Vagina (tissue), 2 donors: ENCODE results near the gene ESYT2. TPM values are rescaled to one million over a fixed set of nuclear protein-coding genes. Genes with fewer than 3 reads are reported as not detected.

Experiments
- DNase-seq, 2 donors: peaks; one replicate each; pipeline ENCODE4 v3.0.0-alpha.2; 2017; ENCODE audit errors: extremely low spot score in 2 of 2
- H3K27ac ChIP-seq: fragments of 200-600 bp; sonication (generic); one replicate; pipeline ENCODE4 v1.5.1; 2019
- H3K27me3 ChIP-seq: fragments of 200-600 bp; sonication (generic); one replicate; pipeline ENCODE4 v1.5.1; 2019
- H3K36me3 ChIP-seq, 2 donors: fragments of 200-600 bp; sonication (generic); one replicate each; pipeline ENCODE4 v1.5.1; 2017 to 2019
- H3K4me1 ChIP-seq: fragments of 200-600 bp; sonication (generic); one replicate; pipeline ENCODE4 v1.5.1; 2019
- H3K4me3 ChIP-seq, 2 donors: fragments of 200-600 bp; sonication (generic); 1 replicate in 1 of 2; 2 replicates in 1 of 2; pipeline ENCODE4 v1.5.1; 2016 to 2019
- H3K9me3 ChIP-seq: fragments of 200-600 bp; sonication (generic); one replicate; pipeline ENCODE4 v1.5.1; 2019
- CTCF ChIP-seq, 3 experiments: fragments of 450-650 bp in 2 of 3; fragments of 200-600 bp in 1 of 3; sonication (generic) in 1 of 3; IDR thresholded peaks; one replicate each; pipeline ENCODE4 v1.5.1; 2017 to 2019; ENCODE audit warnings: antibody characterized with exemption in 3 of 3, mild to moderate bottlenecking in 2 of 3, moderate library complexity in 2 of 3
- POLR2A ChIP-seq, 2 donors: fragments of 450-650 bp; IDR thresholded peaks; one replicate each; pipeline ENCODE4 v1.6.1; 2017; ENCODE audit warnings: antibody characterized with exemption in 2 of 2, mild to moderate bottlenecking in 2 of 2, moderate library complexity in 2 of 2
- POLR2AphosphoS5 ChIP-seq, 2 donors: sonication (generic); formaldehyde crosslinking; IDR thresholded peaks; one replicate each; pipeline ENCODE4 v1.9.0; 2017; ENCODE audit warnings: antibody characterized with exemption in 2 of 2, mild to moderate bottlenecking in 2 of 2, low read depth in 1 of 2; ENCODE audit not compliant: insufficient read depth in 1 of 2
- intact Hi-C: fragments of 100-400 bp; cut with DNase I; formaldehyde crosslinking; loops from one replicate; pipeline ENCODE4 v1.15.1; 2023
- total RNA-seq: library from RNA; depleted of rRNA; stranded (reverse); fragments of >200 nt; gene quantifications from one replicate; pipeline ENCODE4 v1.2.3, GENCODE V29; 2016

Gene ESYT2
- total RNA-seq, 1 donor from 2014 or later = 82.5 TPM

DNA sequence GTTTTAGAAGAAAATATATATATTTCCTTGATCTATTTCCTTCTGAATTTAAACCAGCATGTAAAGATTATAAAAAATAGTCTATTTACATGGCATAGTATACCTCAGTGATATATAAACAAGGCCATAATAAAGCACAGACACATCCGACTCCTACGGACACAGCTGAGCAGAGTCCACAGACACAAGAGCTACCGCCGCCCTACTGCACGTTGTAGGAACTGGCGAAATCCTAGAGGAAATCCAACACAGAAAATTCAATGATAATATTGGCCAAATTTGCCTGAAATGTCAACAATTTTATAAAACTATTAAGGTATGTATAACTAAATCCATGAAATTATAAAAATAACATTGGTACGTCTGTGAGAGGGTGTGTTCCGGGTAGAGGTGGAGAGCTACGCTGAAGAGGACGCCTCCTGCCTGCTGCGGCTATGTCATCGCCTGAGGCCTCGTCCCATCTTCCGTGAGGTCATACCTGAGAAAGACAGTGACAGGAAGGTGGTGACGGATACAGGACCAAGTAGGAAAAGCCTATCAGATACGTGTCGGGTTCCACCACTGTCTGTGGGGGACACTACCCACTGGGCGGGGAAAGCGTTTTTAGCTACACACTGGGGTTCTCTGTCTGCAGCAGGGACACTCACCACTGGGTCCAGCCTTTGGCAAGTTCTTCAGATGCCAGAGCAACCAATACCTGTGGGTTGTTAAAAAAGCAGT, 95.4 kb downstream of the ESYT2 start:
- H3K9me3 ChIP-seq = no peaks in the 10 kb centered on the region
- H3K36me3 ChIP-seq = peaks cover 0 to 51% of the 10 kb centered on the region in 2 donors
- TF ChIP-seq CTCF (IDR thresholded peaks at IDR 0.05) (no peak), POLR2A (IDR thresholded peaks at IDR 0.05) (no peak)
- no peak for DNase-seq
- H3K27me3 ChIP-seq = no peaks in the 10 kb centered on the region
- H3K4me3 ChIP-seq = no peak overlapping the region
- no peaks in the 10 kb centered on the region for H3K4me1 ChIP-seq
- intact Hi-C loops = no loop called here
- H3K27ac ChIP-seq = no peak overlapping the region

GRCh38 chr7:158733220-158733519, 96.1 kb downstream of the ESYT2 start:
- H3K4me1 ChIP-seq = no peaks in the 10 kb centered on the region
- H3K36me3 ChIP-seq = peaks cover 0 to 44% of the 10 kb centered on the region in 2 donors
- no peak for DNase-seq
- H3K9me3 ChIP-seq = no peaks in the 10 kb centered on the region
- no peak overlapping the region for H3K4me3 ChIP-seq
- TF ChIP-seq POLR2A (IDR thresholded peaks at IDR 0.05) (no peak), CTCF (IDR thresholded peaks at IDR 0.05) (no peak), POLR2AphosphoS5 (IDR thresholded peaks at IDR 0.05; ENCODE audit: insufficient read depth in 1 of 2, low read depth in 1 of 2) (no peak)
- intact Hi-C loops = no loop called here
- H3K27ac ChIP-seq = no peak overlapping the region
- no peaks in the 10 kb centered on the region for H3K27me3 ChIP-seq

- no peak overlapping the region for H3K27ac ChIP-seq
- H3K27me3 ChIP-seq = no peaks in the 10 kb centered on the region
- H3K36me3 ChIP-seq = peaks cover 0 to 40% of the 10 kb centered on the region in 2 donors
- H3K4me3 ChIP-seq = no peak overlapping the region
- no peaks in the 10 kb centered on the region for H3K9me3 ChIP-seq
- TF ChIP-seq CTCF (IDR thresholded peaks at IDR 0.05) = no peak
- no peak for TF ChIP-seq POLR2AphosphoS5 (IDR thresholded peaks at IDR 0.05; ENCODE audit: insufficient read depth in 1 of 2, low read depth in 1 of 2)
- no peak for TF ChIP-seq POLR2A (IDR thresholded peaks at IDR 0.05)
- DNase-seq = no peak
- intact Hi-C loops = no loop called here
- no peaks in the 10 kb centered on the region for H3K4me1 ChIP-seq
These were observed 96.7 kb downstream of the ESYT2 start for GRCh38 chr7:158732494-158733219.

- H3K9me3 ChIP-seq = no peaks in the 10 kb centered on the region
- intact Hi-C loops = no loop called here
- H3K4me3 ChIP-seq = no peak overlapping the region
- H3K36me3 ChIP-seq = peaks cover 0 to 31% of the 10 kb centered on the region in 2 donors
- no peak for DNase-seq
- no peaks in the 10 kb centered on the region for H3K27me3 ChIP-seq
- no peaks in the 10 kb centered on the region for H3K4me1 ChIP-seq
- H3K27ac ChIP-seq = no peak overlapping the region
- TF ChIP-seq POLR2AphosphoS5 (IDR thresholded peaks at IDR 0.05; ENCODE audit: insufficient read depth in 1 of 2, low read depth in 1 of 2) = no peak
- TF ChIP-seq POLR2A (IDR thresholded peaks at IDR 0.05) = no peak
- TF ChIP-seq CTCF (IDR thresholded peaks at IDR 0.05) = no peak
These were observed 97.5 kb downstream of the ESYT2 start for GRCh38 chr7:158731761-158732160.
